GM18951 (cell line): Measurements from ENCODE around the gene ADCY6.

Source experiments
- POLR2A ChIP-seq: IDR thresholded peaks from 4 replicates; pipeline ENCODE4 v1.6.1; 2011; ENCODE audit warnings: mild to moderate bottlenecking; ENCODE audit not compliant: insufficient read length, insufficient read depth; ENCODE audit errors: extremely low read depth
- in situ Hi-C: fragments of 300-500 bp; cut with MboI; formaldehyde crosslinking; loops from one replicate; pipeline ENCODE4 v1.12.0; 2022; ENCODE audit warnings: low sequenced_read_pairs, mixed read lengths, inconsistent platforms; ENCODE audit not compliant: unreplicated experiment

Gene ADCY6

DNA sequence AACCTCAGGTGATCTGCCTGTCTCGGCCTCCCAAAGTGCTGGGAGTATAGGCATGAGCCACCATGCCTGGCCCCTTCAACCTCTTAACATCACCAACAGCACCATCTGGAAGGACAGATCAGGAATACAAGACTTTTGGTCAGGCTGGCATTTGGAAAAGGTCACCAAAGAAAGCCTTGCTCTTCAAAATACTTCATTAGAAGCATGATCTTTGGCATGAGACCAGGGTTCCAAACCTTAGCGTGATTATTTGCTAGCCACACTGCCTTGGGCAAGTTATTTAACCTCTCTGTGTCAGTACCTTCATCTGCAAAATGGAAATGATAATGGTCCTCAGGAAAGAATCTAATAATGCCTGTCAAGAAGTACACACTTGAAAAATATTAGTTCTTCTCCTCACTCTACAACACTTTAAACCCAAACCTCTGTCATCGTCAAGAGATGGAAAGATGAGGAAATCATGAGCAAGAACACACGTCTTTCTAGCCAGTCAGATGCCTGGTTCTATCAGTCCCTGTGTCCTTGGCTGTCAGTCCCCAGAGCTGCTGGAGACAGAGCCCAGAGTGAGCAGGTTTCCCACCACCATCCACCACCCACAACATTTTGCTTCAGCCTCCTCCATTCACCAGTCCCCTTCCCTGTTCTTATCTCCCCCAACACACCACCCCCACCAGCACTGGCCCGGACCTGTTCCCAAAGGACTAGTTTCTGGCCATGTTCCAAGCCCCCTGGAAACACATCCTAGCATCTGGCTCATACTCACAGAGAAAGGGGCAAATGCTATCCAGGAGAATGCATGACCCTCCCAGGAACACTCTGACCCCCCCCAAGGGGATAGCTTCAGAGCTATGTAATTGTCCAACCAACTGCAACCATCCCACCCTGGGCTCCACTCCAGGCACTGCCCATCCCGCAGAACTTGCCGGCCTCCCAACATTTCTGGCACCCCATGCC is 2.0 kb downstream of the ADCY6 start:
- in situ Hi-C loops: no loop called here
- TF ChIP-seq POLR2A: no peak

DNA sequence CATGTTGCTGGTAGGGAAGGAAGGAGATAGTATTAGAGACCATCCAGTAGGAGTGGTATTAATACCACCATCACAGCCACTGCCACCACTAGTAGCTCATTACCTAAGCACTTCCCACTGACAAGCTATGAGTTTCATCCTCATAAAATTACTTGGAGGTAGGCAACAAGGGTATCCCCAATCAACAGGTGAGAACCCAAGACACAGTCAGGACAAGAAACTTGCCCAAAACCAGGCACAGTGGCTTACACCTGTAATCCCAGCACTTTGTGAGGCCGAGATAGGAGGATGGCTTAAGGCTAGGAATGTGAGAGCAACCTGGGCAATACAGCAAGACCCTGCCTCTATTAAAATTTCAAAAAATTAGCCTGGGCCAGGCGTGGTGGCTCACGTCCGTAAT is 5.5 kb downstream of the ADCY6 start:
- no peak for TF ChIP-seq POLR2A
- in situ Hi-C loops: no loop called here

DNA sequence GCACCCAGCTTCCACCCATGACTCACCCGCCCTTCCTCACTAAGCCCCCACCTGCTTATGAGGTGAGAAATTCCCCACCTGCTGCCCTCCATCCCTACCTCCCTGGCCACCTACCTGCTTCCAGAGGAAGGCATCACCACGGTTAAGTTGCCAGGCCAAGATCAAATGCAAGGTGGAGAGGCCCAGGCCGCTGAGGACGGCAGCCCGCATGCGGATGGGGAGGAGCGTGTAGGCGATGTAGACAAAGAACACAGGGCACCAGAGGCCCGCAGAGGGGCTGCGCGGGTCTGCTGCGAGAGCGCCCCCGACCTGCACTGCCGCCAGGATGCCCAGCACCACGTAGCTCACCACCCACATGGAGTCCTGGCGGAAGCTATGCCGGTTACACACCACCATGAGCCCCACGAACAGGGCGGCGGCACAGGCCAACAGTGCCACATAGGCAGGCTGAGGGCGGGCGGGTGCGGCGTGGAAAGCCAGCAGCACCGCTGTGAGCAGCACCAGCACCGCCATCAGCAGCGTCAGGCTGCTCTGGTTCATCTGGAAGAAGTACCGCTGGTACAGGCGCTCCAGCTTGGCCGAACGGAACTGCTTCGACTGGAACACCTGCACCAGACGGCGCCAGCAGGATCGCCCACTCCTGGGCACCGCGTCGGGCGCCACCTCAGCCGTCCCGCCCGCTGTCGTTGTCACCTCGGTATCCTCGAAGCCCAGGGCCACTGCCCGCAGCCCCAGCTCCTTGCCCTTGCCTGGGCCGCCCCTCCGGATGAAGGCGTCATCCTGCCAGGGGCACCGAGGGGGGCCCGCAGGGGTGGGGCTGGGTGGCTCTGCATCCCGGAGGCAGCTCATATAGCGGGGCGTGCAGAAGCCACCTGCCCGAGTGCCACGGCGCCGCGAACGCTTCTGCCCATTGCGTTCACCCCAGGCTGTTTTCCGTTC is 6.2 kb downstream of the ADCY6 start:
- no peak for TF ChIP-seq POLR2A
- in situ Hi-C loops: no loop called here

DNA sequence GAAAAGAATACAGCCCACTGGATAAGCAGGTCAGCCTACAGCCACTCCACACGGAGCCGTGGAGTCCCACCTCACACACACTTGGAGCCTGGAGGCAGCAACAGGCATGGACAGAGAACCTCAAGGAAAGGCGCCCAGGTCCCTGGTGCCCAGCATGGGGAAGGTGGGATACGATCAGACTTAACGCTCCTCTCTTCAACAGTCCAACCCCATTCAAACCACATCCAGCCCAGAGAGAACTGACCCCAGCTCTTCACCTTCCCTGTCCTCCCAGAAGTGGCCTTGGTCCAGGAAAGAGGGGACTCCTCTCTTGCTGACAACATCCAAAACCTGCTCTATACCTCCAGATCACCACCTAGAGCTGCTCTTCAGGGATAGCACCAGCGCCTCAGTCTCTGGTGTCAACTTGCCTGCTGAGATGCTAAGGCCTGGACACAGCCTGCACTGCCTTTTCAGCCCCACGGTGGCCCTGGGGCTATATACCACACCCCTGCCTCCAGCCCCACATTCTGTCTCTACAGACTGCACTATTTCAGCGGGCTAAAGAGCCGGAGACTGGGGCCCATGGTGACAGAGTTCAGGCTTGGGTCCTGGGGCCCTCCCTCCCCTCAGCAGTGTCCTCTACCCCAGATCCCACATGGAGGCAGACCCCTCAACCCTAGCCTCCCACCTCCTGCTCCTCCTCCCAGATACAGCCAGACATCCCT is 7.0 kb downstream of the ADCY6 start:
- in situ Hi-C loops: no loop called here
- TF ChIP-seq POLR2A: no peak

DNA sequence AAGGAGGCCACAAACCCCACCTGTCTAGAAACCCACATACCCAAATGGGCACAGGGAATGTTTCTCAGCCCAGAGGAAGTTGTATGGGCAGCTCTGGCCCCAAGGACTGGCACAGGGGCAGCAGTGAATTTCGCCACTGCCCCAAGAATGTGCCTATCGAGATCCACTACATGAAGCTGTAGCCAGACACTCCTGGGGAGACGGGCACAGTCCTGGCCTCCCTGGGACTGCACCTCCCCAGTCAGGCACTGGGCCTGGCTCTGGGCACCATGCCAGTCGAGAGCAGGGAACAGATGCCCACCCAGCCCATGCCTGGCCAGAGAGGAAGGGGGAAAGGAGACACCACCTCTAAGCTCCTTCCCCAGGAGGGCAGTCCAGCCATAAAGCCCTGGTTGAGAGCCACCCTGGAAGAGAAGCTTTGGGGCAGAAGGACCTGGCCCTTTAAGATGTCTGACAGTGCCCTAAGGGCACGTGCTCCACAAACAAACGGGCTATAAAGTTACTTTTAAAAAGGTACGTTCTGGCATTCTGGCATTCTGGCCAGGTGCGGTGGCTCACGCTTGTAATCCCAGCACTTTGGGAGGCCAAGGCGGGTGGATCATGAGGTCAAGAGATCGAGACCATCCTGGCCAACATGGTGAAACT is 8.4 kb downstream of the ADCY6 start:
- in situ Hi-C loops: no loop called here
- no peak for TF ChIP-seq POLR2A

DNA sequence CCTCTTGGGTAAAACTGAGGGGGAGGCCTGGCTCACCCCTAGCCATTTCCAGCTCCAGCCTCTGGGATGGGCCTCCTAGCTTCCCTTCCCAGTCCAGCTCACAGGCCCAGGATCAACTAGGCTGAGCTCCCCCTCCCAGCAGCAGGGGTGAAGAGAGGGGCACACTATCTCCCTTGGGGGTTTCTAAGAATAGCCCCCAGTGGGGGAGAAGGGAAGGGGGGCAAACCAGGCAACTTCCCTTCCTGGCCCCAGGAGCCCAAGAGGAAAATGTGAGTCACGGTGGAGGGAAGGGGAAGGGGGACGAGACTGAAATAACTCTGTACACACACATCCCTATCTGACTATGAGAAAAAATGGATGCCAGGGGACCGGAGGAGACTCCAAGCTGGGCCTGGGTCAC is 9.0 kb downstream of the ADCY6 start:
- in situ Hi-C loops: no loop called here
- TF ChIP-seq POLR2A: no peak

DNA sequence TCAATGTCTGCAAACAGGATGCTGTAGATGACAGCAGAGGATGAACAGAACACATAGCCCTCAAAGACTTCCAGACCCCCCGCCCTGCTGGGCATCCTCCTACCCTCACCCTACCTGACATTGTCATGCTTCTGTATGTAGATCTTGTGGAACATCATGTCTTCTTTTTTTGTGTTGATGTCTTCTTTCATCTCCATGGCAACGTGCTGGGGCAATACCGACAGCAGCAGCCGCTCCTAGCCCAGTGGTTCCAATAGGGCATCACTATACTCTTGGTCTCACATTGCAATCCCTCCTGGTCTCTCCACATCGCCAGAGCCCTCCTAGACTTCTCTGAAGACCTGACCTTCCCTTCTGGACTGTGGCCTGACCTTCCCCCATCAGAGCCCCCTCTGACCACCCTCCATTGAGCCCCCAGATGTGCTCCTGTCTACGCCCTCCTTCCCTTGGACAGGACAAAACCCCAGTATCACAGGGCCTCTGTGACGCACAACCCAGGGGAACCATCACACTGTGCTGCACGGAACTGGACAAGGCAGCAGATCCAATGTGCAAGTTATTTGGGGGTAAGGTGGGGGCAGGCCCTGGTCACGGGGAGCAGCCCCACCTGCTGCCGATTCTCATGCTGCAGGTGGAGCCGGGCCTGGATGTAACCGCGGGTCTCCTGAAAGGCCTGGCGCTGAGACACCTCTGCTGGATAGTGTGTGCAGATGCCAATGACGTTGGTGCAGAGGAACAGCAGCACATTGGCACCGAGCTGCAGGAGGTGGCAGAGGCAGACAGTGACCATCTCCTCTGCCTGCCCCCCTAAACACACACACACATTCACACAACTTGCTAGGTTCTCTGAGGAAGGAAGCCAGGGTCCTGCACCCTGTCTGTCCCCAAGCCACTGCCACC is 11.1 kb downstream of the ADCY6 start:
- no peak for TF ChIP-seq POLR2A
- in situ Hi-C loops: no loop called here

DNA sequence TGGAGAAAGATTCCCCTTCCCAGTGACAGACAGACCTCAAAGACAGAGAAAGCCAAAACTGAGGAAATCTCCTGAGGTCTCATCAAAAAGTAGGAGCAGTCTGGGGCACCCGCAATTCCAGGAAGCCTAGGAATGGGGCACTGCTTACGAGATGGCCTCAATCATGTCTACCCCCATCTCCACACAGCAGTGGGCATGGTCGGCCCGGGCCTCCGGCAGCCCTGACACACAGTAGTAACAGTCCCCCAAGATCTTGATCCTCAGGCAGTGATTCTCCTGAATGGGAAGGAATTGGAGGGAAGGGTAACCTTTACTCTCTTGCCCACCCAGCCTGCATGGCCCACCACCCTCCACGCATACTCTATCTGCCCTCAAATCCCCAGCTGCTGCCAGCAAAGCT is 11.9 kb downstream of the ADCY6 start:
- in situ Hi-C loops: no loop called here
- TF ChIP-seq POLR2A: no peak

DNA sequence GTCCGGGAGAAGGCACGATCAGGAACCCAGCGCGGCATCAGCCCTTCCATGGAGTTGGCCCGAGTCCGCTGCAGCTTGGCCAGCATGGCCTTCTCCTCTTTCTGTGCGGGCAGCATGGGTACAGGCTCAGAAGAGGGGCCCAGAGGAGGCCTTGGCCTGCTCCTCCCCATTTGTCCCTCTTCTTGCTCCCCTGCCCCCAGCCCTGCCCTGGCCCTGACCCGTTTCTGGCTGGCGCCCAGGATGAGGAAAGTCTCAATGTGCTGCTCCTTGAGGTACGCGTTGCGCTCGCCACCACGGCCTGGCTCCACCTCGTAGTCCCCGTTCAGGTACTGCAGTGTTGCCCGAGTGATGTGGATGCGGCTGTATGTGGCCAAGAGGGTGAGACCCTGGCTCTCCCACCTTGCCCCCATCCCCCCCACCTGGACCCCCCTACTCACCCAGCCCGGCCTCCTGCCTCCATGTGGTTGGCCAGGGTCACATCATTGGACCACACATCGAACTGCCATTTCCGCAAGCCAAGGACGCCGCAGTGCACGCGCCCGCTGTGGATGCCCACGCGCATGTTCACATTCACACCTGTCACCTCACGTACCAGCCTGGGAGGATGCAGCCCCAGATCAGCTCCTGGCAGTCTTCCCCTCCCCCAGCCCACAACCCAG is 12.8 kb downstream of the ADCY6 start:
- in situ Hi-C loops: no loop called here
- no peak for TF ChIP-seq POLR2A

DNA sequence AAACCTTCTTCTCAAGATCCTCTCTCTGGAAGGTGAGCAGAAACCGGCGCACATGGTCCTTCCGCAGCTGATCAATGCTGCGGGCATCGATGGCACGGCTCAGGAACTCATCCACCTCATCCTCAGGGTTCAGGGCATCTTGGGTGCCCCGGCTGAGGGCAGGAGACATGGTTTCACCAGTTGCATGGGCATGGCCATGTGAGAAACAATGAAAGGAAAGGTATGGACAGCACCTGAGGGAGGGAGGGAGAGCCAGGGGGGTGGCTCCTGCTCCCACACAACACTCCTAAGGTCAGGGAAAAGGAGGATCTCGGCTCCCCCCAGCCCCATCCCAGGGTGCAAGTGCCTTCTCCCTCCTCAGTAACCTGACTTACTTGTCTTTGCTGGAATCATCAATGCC is 13.6 kb downstream of the ADCY6 start:
- in situ Hi-C loops: no loop called here
- no peak for TF ChIP-seq POLR2A

DNA sequence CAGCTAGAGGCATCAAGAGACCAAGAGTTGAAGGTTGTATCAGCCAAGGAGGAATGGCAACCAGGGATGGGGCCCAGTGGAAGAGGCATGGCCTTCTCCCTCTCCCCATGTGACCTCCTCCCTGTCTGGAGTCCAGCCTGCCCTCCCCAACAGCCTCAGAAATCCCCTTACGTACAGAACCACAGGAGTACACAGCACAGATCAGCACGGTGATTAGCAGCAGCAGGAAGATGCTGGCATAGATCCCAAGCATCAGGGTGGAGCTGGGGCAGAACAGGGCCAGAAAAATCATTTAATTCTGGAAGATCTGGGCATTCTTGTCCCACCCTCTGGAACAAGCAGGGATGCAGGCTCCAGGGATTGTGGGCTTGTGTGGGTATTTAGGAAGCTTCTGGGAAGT is 14.4 kb downstream of the ADCY6 start:
- TF ChIP-seq POLR2A: no peak
- in situ Hi-C loops: no loop called here

DNA sequence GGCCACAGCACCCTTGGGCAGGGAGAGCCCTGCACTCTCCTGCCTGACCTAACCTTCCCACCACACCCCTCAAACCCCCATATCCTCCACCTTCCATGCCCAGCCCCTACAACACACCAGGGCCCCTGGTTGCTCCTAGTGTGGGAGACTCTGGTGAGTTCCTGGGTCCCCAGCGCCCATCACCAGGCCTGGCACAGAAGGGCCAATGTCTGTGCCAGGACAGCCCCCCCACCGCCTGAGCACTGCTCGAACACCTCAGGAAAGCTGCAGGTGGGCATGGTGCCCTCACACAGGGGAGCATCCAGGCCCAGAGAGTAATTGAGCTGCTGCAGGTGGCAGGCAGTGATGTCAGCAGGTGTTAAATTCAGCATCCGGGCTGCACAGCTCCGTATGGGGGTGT is 15.2 kb downstream of the ADCY6 start:
- in situ Hi-C loops: no loop called here

More for the DNA sequence above, 15.2 kb downstream of the ADCY6 start:
- TF ChIP-seq POLR2A: no peak
